Body of pancreas (tissue), 4 donors: ENCODE data around the gene TSPAN33. TPM values are rescaled to one million over a fixed set of nuclear protein-coding genes. Genes with fewer than 3 reads are reported as not detected.
"Not testable (repeated sequence)": the region's sequence is repeated elsewhere in the genome, so short reads cannot be mapped to it uniquely, and the experiment has no call there.

ENCODE experiments used
- ATAC-seq: fragments of 150-250 bp; one replicate; pipeline ENCODE4 v1.9.1; 2016
- DNase-seq, 4 donors: peaks; one replicate each; pipeline ENCODE4 v3.0.0-alpha.2; 2019
- H3K27ac ChIP-seq, 4 donors: fragments of 200-600 bp; sonication (generic); 1 replicate in 3 of 4; 2 replicates in 1 of 4; pipeline versions ENCODE4 v1.5.1 to v1.6.1; 2016 to 2019; ENCODE audit warnings: mild to moderate bottlenecking in 1 of 4, mixed read lengths in 1 of 4, moderate library complexity in 1 of 4
- H3K27me3 ChIP-seq, 2 donors: fragments of 200-600 bp; sonication (generic); one replicate each; pipeline ENCODE4 v1.6.0; 2016; ENCODE audit warnings: mild to moderate bottlenecking in 1 of 2
- H3K36me3 ChIP-seq, 2 donors: fragments of 200-600 bp; sonication (generic); replicated peaks in 1 of 2; 2 replicates each; pipeline ENCODE4 v1.5.1; 2016; ENCODE audit warnings: low read depth in 2 of 2; ENCODE audit not compliant: insufficient read depth in 1 of 2
- H3K4me1 ChIP-seq: fragments of 200-600 bp; sonication (generic); one replicate; pipeline ENCODE4 v1.6.0; 2016
- H3K4me3 ChIP-seq, 2 donors: fragments of 200-600 bp; sonication (generic); 1 replicate in 1 of 2; 2 replicates in 1 of 2; pipeline ENCODE4 v1.5.1; 2016 to 2019
- H3K9me3 ChIP-seq, 3 donors: fragments of 200-600 bp; sonication (generic); 1 replicate in 2 of 3; 2 replicates in 1 of 3; pipeline ENCODE4 v1.5.1; 2016
- CTCF ChIP-seq, 7 experiments: fragments of 450-650 bp in 4 of 7; fragments of 200-600 bp in 3 of 7; sonication (generic) in 3 of 7; IDR thresholded peaks; one replicate each; pipeline ENCODE4 v1.5.1; 2016 to 2019; ENCODE audit warnings: antibody characterized with exemption in 7 of 7
- POLR2A ChIP-seq, 3 donors: fragments of 450-650 bp; IDR thresholded peaks; one replicate each; pipeline ENCODE4 v1.6.1; 2016; ENCODE audit warnings: antibody characterized with exemption in 3 of 3, mild to moderate bottlenecking in 2 of 3
- WGBS, 2 donors: methylation state at CpG; one replicate each; pipeline ENCODE4 v1.1.5; 2017; 5-methylcytosine and 5-hydroxymethylcytosine counted together
- intact Hi-C: fragments of 100-400 bp; cut with DNase I; formaldehyde crosslinking; loops from one replicate; pipeline ENCODE4 v1.15.1; 2023
- total RNA-seq, 2 donors: library from RNA; depleted of rRNA; stranded (reverse); fragments of >200 nt; gene quantifications; one replicate each; pipeline ENCODE4 v1.1.0, GENCODE V29; 2016

The TSPAN33 gene
- total RNA-seq, 2 donors from 2014 or later: 12.5 to 17.1 TPM

- DNase-seq: no peak
- peak; percentile 31 for ATAC-seq
- Histone ChIP-seq H3K4me3 (no peak overlapping the region), H3K27ac (peak overlapping the region in 1 of 4 donors; percentile 19), H3K4me1 (no peaks in the 10 kb centered on the region), H3K36me3 (no peaks in the 10 kb centered on the region), H3K27me3 (no peaks in the 10 kb centered on the region), H3K9me3 (no peaks in the 10 kb centered on the region)
- TF ChIP-seq POLR2A (IDR thresholded peaks at IDR 0.05) (no peak), CTCF (IDR thresholded peaks at IDR 0.05) (no peak)
- intact Hi-C loops: no loop called here
- 64 to 67% methylated on average over 20 of the region's 20 CpGs for WGBS, 2 donors
These were observed 23.9 kb downstream of the TSPAN33 start for GRCh38 chr7:129168231-129169021.

- intact Hi-C loops: no loop called here
- TF ChIP-seq POLR2A (IDR thresholded peaks at IDR 0.05) (no peak), CTCF (IDR thresholded peaks at IDR 0.05) (no peak)
- ATAC-seq: peak; percentile 76
- H3K9me3 ChIP-seq: no peaks in the 10 kb centered on the region
- DNase-seq: peak in 3 of 4 donors; percentile 28 to 63 (median 36)
- WGBS, 2 donors: 16 to 36% methylated on average over 18 to 34 of the region's 47 CpGs
- H3K27me3 ChIP-seq: no peaks in the 10 kb centered on the region
- H3K36me3 ChIP-seq: no peaks in the 10 kb centered on the region
- peak overlapping the region in 1 of 4 donors; percentile 19 for H3K27ac ChIP-seq
- no peaks in the 10 kb centered on the region for H3K4me1 ChIP-seq
- peak overlapping the region in 1 of 2 donors; percentile 4 for H3K4me3 ChIP-seq
These were observed 24.7 kb downstream of the TSPAN33 start for GRCh38 chr7:129169171-129169671.

- DNase-seq (no peak), ATAC-seq (no peak)
- no peak overlapping the region for H3K4me3 ChIP-seq
- H3K27ac ChIP-seq: peak overlapping the region in 1 of 4 donors; percentile 19
- TF ChIP-seq POLR2A (IDR thresholded peaks at IDR 0.05) (no peak), CTCF (IDR thresholded peaks at IDR 0.05) (no peak)
- H3K4me1 ChIP-seq: no peaks in the 10 kb centered on the region
- intact Hi-C loops: no loop called here
- no peaks in the 10 kb centered on the region for H3K9me3 ChIP-seq
- no peaks in the 10 kb centered on the region for H3K27me3 ChIP-seq
- no peaks in the 10 kb centered on the region for H3K36me3 ChIP-seq
- 71 to 81% methylated on average over 16 of the region's 16 CpGs for WGBS, 2 donors
These were observed 25.4 kb downstream of the TSPAN33 start for GRCh38 chr7:129169686-129170440.

- TF ChIP-seq POLR2A (IDR thresholded peaks at IDR 0.05): no peak
- TF ChIP-seq CTCF (IDR thresholded peaks at IDR 0.05): no peak
- no peaks in the 10 kb centered on the region for H3K27me3 ChIP-seq
- intact Hi-C loops: no loop called here
- DNase-seq: no peak
- H3K36me3 ChIP-seq: no peaks in the 10 kb centered on the region
- 87 to 90% methylated on average over 11 of the region's 11 CpGs for WGBS, 2 donors
- no peak for ATAC-seq
- H3K9me3 ChIP-seq: no peaks in the 10 kb centered on the region
- H3K27ac ChIP-seq: no peak overlapping the region
- no peak overlapping the region for H3K4me3 ChIP-seq
- H3K4me1 ChIP-seq: no peaks in the 10 kb centered on the region
These were observed 26.0 kb downstream of the TSPAN33 start for GRCh38 chr7:129170441-129171021.

- H3K4me1 ChIP-seq, H3K36me3 ChIP-seq, H3K27ac ChIP-seq, H3K4me3 ChIP-seq, ATAC-seq, DNase-seq, H3K27me3 ChIP-seq, intact Hi-C loops, H3K9me3 ChIP-seq: not testable (repeated sequence)
- 89 to 93% methylated on average over 7 of the region's 7 CpGs for WGBS, 2 donors
These were observed 29.4 kb downstream of the TSPAN33 start for GRCh38 chr7:129173861-129174260.
